NCI-H2029 (cell line): ENCODE measurements around the gene SPDEF.

ENCODE experiments used
- DNase-seq: peaks from one replicate; lab custom pipeline; 2025; lab: John Stamatoyannopoulos, UW

Gene SPDEF

DNA sequence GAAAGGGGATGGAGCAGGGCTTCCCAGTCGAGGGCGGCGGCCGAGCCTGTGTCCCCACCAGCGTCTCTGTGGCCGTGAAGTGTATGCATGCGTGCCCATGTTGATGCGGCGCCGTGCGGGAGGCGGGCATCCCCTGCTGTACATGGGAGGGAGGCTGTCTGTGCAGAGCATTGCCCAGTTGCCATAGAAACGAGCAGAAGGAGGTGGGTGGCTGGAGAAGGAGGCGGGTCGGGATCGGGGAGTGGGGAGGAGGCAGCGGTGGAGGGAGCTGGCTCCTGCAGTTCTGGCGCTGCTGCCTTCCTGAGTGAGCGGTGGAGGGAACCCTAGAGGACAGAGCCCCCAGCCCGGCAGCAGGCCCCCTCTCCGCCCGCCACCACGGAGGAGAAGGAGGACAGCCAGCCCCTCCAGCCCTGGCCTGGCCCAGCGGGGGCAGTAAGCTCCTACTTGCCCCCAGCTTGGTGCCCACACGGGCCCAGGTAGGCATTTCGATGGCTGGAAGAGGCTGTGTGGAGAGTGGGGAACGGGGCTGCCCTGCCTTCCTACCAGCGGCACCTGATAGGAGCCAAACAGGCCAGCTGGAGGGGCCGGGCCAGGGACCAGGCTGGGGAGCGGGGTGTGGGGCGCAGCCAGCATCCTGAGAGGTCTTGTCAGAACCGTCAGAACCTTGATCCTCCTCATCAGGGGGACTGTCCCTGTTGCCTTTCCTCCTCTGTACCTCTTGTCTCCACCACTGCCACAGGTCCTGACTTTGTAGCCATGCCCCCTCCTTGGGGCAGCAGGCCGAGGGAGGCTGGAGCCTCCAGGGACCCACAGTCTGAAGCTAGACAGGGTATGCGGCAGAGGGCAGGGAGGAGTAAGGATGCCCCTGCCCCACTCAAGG lies 41.3 kb downstream of the SPDEF start:
- no peak for DNase-seq

DNA sequence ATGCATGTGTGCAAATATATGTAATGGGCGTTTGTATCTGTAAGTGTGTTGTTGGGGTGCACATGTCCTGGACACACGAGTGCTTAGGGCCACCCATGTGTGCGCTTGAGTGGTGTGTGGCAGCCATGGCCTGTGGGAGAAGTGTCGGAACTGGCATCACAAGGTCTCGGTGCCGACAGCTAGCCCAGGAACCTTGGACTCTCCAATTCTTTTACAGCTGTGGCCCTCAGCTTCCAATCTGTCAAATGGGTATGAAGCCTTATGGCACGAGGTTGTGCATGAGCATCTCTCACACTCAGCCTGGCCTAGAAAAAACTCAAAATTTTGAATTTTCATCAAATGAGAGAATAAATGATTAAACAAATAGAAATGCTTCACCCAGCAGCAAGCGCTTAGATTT lies 42.0 kb downstream of the SPDEF start:
- DNase-seq, result no peak

DNA sequence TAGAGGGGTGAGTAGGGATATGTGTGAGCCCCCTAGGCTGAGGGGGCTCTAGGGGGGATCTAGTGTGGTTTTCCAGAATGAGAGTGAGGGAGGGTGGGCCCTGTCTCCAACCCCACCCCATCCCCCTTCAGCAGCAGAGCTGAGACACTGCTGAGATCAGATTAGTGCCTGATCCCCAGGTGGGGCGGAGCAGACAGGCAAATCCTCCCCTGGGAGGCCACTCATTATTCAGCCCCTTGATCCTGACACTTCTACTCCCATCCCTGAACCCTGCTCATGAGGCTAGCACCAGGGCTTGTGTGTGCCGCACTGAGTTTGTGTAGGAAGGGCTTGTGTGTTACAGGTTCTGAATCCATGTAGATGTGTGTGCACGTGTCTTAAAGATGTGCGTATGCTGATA lies 42.5 kb downstream of the SPDEF start:
- no peak for DNase-seq

DNA sequence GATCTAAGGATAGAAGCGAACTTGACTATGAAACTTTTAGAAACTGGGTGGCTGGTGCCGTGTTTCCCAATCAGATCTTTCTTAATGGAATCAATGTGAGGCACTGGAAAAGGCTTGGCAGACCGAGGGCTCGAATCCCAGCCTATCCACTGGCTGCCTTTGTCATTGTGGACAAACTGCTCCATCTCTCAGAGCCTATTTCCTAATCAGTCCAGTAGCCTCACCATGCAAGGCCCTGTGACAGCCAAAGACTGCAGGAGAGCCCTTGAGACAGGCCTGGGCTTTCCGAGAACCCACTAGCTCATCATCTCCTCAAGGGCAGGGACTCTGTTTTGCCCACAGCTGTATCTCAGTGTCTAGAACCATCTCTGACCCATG lies 43.4 kb downstream of the SPDEF start:
- no peak for DNase-seq

DNA sequence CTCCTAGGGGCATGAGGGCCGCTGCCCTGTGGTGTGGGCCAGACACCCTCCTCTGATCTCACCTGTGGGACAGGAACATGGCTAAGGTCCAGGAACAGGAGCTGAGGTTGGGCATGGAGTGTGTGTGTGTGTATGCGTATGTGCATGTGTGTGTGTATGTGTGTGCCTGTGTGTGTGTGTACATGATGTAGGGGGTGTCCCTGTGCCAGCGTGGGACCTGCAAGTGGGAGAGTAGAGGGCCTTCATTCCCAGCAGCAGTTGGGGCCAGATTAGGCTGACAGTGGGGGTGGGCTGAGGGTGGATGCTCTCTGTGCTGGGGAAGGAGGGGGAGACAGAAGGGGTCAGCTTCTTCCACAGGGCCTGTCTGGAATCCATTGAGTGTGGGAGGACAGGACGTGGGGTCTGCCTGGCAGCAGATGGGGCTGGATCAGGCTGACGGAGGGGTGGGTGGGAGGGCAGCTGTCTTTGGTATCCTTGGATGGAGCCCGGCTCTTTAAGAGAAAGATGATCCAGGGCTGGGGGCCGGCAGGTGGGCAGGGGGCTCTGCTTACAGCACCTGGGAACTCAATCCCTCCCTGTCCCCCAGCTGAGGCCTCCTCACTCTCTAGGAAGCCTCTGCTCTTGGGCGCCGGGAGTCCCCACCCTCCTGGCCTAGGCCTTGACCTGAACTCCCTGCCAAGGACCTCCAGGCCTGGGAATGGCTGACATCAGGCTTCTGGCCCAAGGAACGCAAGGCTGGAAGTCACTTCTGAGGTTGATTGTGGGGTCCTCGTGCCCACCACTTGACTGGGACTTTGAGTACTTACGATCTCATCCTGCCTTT lies 44.0 kb downstream of the SPDEF start:
- no peak for DNase-seq

DNA sequence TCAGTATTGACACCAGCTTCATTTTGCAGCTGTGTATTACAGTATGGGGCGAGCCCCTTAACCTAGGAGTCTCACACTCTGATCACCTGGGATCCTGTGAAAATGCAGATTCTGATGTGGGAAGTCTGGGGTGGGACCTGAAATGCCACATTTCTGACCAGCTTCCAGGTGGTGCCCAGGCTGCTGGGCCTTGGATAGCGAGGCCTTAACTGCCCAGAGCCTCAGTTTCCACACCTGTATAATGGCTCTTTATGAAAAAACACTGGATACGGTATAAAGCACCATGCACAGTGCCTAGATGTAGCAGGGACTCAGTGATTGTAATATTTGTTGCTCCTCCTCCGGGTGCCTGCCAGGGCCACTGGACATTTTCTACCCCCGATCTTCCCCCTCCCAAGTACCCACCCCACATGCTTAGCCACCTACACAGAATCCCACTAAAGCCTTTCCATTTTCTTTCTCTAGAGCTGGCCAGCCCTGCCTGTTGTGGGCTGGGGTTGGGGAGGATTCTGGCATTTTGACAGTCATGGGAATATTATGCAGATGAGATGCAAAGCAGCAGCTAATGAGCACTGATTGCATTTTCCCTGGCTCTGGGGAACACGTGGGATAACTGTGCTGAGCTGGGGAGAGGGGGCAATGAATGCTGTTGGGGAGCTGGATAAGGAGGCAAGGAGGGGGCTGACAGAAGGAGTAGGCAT lies 44.8 kb downstream of the SPDEF start:
- no peak for DNase-seq

DNA sequence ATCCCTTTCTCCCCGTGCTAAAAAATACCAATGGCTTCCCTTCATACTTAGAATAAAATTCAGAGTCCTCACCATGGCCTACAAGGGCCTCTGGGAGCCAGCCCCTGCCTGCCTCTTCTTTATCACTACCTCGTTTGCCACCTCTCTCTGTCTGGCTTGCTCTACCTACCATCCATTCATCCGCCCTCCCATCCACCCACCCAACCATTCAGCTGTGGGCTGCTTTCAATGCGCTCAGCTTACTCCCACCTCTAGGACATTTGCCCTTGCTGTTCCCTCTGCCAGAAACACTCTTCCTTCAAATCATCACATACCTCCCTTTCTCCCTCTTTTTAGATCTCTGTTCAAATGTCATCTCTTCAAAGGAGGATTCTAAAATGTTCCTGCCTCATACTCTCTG lies 45.8 kb downstream of the SPDEF start:
- no peak for DNase-seq

DNA sequence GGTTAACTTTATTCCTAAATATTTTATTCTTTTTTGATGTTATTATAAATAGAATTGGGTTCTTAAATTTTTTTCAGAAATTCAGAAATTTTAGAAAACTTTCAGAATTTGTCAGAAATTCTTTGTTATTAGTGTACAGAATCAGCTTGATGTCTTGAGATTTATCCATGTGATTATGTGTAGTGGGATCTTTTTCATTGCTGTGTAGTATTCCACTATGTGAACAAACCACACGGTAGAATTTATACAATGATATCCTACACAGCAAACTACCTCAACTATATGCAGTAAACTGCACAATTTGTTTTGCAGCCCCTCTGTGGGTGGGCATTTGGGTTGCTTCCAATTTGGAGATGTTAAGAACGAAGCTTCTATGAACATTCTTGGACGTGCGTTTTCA lies 46.3 kb downstream of the SPDEF start:
- no peak for DNase-seq

DNA sequence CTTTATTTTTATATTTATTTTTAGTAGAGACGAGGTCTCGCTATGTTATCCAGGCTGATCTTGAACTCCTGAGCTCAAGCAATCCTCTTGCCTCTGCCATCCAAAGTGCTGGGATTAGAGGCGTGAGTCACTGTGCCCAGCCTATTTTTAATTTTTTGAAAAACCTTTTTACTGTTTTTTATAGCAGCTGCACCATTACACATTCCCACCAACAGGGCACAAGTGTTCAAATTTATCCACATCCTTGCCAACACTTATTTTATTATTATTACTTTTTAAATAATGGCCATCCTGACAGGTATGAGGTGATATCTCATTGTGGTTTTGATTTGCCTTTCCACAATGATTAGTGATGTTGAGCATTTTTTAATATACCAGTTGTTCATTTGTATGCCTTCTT lies 47.7 kb downstream of the SPDEF start:
- no peak for DNase-seq

DNA sequence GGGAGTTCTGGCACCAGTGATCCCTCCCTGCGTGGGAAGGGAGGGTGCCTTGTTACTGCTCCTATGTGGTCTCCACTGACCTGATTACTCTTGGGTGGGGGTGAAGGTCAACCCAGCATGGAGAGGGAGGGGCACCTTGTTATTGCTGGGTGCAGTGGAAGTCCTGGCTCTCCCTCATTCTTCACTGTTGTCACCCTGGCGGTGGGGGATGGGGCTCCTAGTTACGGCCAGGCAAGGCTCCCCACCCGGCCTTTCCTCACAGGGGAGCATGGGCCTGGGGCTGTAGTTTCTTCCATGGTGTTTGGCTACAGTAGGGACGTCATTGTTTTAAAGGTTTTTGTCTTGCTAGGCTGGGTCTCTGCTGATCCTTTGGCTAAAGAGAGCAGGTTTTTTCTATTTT lies 49.4 kb downstream of the SPDEF start:
- no peak for DNase-seq

DNA sequence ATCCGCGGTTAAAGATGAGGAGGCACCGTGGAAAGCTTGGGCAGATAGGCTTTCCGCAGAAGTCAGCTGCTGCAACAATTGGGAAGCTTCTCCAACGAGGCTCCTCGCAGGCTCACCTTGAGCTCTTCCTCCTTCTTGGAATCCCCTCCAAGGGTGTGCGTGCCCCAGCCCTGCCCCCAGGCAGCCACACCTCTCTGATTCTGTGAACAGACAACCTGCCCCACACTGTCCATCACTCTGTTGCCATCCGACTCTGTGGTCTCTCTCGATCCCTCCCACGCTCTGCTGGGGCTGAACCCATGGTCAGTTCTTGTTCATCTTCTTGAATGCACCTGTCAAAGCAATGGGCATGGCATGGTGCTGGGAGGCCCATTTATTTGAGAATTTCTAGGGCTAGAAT lies 58.7 kb downstream of the SPDEF start:
- no peak for DNase-seq

DNA sequence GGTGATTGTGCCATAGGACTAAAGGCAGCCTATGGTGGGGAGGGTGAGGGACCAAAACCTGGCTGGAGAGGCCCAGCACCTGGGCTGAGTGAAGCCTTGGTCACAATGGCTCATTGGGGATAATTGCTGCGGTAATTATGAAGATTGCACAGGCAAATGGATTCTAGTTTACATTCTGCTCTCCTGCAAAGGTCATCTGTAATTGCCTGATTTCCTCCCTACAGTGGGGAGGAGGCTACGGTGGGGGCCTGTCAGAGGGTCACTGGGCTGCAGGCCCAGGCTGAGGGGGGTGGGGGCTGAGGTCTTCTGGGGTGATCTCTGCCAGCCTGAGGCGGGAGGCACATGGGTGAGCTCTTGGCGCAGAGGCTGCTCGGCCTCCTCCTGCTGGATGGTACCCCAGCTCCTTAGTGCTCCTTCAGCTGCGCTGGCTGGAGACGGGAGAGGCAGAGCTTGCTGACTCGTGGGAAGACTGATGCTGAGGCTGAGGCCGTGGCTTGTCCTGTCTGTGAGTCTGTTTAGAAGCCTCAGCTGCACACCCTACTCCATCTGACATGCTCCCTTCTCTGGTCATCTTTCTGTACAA lies 59.9 kb downstream of the SPDEF start:
- DNase-seq, result no peak

DNA sequence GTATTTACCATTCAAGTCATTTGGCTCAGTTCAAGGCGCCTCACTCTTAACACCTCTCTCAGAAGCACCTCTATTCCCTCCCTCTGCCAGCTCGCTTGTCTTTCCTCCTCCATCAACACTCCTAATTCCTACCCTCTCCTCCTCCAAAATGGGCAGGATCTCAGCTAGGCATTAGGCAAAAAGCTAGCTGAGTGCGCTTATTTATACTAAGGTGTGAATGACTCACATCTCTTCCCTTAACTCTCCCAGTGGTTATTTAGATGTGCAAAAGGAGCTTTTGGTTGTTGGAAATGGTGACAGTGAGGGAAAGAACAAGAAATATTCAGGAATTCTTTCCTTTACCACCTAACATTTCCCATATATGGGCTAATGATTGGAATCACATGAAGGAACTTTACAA lies 61.2 kb downstream of the SPDEF start:
- DNase-seq, result no peak

DNA sequence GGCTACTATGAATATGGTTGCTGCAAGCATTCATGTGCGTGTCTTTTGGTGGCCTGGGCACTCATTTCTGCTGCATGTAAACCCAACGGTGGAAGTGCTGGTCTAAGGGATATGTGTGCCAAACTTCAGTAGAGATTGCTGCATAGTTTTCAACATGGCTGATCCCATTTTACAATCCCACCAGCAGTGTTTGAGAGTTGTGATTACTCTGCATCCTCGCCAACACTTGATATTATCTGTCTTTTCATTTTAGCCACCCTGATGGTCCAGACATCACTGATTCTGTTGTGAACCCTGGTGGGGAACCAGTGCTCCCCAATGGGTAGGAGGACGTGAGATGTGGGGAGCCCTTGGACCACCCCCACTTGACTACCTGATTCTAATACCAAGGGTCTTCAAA lies 62.8 kb downstream of the SPDEF start:
- no peak for DNase-seq

DNA sequence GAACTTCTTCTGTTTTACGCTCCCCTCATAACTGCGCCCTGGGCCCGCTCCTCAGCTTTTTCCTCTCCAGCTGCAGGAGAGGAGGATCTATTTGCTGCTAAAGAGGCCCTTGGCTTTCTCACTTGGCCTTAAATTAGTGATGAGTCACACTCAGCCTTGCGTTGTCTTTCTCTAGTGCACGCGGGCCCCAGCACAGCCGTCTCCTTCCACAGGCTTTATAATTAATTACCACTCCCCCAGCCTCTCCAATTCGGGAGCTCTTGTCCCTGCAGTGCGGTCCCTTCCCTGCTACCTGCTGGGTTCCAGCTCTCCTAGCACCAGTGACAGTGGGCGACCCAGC lies 65.1 kb downstream of the SPDEF start:
- peak; percentile 11 for DNase-seq

DNA sequence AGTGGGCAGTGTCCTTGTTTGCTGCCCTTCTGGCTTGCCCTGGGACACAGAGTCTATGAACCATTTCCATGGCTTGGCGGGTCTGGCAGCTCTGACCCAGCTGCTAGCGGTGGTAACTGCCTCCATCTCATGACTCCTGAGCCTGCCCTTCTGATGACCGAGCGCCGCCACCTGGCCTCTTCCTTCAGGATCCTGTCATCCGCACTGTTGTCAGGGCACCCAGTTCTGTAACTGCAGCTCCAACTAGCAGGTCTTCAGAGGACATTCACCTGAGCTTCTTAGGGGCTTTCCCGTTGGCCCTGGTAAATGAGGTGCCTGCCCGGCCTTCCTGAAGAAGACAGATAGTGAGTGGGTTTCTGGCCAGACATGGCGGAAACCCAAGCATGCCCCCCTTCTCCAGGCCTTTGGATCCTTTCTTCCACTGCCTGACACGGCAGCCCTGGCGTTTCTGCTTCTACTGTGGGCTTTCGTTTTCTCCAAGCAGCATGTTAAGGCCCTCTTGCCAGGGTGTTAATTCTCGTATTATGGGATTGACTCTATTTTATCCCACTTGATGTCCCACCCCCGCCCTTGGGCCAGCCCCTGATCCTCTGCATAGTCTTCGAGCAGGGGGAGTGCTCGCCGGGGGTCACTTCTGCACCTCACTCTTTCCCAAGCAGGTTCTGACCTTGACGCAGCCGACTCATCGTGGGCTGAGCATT lies 65.6 kb downstream of the SPDEF start:
- DNase-seq, result no peak

DNA sequence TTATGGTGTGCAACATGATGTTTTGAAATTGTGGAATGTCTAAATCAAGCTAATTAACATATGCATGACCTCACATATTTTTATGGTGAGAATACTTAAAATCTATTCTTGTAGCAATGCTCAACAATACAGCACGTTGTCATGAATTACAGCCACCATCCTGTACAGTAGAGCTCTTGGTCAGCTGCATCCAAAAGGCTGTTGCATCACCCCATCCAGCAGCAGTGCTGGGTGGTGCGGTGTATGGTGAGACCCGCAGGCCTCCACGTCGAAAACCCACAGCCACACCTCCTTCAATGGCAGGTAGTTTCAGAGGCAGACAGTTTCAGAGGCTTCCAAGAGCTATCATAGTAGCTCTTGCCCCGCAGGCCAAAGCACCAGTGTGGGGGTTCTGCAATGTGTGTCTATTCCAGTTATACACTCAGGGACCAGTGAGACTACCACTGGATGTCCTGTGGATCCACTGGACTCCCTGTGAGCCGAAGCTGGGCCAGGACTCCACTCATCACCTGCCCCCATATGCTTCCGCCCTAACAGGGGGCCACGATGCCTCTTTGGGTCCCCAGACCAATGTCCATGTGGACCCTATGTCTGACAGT lies 66.8 kb downstream of the SPDEF start:
- DNase-seq, result no peak
